Stimulated activated CD8-positive, alpha-beta memory T cell treated with anti-CD3 and anti-CD28 coated beads, Interleukin-15, amount 100 ng/mL, for 1 hour (primary cell): ENCODE results near the gene TMC8.
"Not testable (repeated sequence)": the region's sequence is repeated elsewhere in the genome, so short reads cannot be mapped to it uniquely, and the experiment has no call there.

Source experiments
- DNase-seq: peaks from one replicate; pipeline ENCODE4 v3.0.0-alpha.2; 2020; ENCODE audit warnings: low read depth

The TMC8 gene

DNA sequence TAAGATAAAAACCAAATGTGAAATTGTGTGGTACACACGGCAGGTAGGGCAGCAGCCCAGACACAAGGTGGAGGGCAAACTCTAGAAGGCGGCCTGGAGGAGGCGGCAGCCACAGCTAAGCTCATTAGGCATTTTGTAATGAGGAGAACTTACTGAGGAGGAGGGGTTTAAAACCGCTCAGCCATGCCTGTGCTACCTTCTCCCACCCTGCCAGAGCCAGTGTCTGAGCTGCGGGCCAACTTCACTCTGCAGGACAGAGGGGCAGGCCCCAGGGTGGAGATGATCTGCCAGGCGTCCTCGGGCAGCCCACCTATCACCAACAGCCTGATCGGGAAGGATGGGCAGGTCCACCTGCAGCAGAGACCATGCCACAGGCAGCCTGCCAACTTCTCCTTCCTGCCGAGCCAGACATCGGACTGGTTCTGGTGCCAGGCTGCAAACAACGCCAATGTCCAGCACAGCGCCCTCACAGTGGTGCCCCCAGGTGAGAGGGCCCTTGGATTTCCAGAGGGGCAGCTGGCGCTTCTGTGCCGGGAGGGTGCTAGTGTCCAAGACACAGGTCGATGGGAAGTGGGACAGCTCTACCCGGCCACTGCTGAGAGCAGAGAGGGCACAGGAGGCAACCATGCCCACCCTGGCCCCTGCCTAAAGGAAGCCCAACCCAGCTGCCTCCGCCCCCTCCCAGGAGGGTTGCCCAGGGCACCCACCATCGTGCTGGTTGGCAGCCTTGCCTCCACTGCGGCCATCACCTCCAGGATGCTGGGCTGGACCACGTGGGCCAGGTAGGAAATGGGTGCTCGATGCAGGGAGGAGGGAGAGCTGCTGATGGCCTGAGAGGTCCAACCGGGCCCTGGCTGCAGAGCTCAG, 33.5 kb downstream of the TMC8 start:
- DNase-seq: no peak

DNA sequence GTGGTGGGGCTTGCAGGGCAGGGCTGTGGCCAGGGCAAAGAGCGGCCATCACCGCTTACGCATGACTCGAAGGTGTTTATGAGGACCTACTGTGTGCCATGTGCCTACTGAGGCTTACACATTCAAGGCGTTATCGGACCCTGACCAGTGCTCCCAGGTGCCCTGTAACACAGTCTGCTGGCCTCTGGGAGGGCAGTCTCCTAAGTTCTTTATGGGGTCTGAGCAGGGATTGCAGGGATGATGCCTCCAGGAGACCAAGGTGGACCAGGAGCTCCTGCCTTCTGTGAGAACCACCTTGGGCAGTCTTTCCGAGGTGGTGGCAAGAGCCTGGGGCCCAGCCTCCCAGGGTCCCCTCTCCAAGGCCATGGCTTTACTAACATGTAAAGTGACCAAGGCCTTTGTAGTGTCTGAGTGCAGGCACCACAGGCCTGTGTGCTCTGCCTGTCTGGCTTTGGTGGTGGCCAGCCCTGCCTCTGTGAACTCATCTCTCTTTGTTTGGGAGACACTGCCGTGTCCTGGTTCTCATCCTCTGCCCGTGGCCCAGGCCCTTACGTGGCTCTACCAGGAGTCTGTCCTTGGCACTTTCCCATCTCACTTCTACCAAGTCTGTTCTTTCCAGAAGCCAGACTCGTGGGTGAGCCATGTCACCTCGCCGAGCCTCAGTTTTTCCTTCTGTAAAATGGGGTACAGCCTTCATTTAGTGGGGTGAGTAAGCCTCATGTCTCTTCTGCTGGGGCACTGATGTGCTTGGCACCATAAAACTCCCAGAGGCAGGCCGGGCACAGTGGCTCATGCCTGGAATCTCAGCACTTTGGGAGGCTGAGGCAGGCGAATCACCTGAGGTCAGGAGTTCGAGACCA, 34.4 kb downstream of the TMC8 start:
- DNase-seq: no peak

GRCh38 chr17:78166416-78166815, 35.8 kb downstream of the TMC8 start:
- DNase-seq: no peak

DNA sequence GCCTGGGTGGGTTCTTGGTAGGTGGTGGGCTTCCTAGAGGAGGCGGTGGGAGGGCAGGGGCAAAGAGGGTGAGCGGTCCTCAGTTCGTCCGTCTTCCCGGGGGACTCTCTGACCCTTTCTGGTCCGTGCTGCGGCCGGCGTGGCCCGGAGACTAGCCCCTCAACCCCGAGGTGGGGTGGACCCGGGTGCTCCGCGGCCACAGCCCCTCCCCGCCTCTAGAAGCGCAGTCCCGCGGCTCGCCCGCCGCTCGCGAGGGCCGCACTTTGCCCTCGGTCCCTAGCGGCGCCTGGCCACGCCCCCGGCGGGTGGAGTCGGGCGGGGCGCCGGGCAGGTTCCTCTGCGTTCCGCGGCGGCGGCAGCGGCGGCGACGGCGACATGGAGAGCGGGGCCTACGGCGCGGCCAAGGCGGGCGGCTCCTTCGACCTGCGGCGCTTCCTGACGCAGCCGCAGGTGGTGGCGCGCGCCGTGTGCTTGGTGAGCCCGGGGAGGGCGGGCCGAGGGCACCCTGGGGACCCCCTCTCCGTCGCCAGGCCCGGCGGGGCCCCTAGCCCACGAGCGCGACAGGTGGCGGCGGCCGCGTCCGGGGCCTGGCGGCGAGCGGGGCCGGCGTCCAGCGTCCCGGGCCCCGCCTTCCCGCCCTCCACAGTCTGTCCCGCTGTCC, 37.8 kb downstream of the TMC8 start, which contains the start of gene SYNGR2:
Gene SYNGR2 (plus strand): TSS at position 340 of the 661 bp plus-strand sequence. CDS start 36 bp downstream, at position 376.
- peak; percentile 66 for DNase-seq

DNA sequence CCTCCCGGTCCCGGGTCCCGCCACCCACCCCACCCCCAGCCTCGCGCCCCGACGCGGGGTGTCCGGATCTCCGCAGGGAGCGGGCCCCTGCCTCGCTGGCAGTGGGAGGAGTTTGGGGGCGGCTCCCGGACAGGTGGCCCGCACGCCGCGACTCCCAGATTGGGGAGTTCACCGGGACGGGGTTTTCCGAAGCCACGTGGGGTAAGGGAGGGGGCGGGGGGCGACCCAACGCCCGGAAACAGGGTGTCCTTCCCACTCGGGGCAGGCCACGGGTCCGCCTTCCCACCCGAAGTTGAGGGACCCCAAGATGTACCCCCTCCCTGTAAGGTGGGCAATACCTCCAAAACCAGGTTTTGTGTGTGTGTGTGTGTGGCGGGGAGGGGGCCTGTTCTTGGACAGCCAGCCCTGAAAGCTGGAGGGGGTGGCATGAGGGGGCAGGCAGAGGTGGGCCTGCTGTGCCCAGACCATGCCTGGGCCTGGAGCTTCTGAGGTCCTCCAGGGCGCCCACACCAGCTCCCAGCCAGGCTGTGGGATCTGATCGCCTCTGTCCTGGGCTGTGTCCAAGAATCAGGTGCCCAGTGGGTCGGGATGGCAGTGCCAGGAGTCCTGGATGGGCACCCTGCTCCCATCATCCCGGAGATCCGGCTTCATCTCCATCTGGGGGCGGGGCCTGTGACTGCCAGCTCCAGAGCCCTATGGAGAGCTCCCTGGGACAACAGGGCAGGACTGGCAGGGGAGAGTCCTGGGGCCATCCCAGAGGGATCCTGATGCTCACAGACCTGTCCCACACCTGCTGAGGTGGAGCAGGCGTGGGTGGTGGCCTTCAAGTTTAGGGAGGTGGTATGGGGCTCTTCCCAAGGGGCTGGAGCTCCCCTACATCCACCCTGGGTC, 38.6 kb downstream of the TMC8 start:
- no peak for DNase-seq

GRCh38 chr17:78170692-78171590, 40.4 kb downstream of the TMC8 start:
- DNase-seq: no peak

DNA sequence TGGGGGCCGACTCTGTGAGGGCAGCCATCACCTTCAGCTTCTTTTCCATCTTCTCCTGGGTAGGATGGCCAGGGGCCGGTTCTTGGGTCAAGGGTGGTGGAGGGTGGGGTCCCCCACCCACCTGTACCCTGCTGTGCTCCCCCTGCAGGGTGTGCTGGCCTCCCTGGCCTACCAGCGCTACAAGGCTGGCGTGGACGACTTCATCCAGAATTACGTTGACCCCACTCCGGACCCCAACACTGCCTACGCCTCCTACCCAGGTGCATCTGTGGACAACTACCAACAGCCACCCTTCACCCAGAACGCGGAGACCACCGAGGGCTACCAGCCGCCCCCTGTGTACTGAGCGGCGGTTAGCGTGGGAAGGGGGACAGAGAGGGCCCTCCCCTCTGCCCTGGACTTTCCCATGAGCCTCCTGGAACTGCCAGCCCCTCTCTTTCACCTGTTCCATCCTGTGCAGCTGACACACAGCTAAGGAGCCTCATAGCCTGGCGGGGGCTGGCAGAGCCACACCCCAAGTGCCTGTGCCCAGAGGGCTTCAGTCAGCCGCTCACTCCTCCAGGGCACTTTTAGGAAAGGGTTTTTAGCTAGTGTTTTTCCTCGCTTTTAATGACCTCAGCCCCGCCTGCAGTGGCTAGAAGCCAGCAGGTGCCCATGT, 41.1 kb downstream of the TMC8 start:
- not testable (repeated sequence) for DNase-seq

GRCh38 chr17:78172249-78173051, 41.9 kb downstream of the TMC8 start:
- no peak for DNase-seq

DNA sequence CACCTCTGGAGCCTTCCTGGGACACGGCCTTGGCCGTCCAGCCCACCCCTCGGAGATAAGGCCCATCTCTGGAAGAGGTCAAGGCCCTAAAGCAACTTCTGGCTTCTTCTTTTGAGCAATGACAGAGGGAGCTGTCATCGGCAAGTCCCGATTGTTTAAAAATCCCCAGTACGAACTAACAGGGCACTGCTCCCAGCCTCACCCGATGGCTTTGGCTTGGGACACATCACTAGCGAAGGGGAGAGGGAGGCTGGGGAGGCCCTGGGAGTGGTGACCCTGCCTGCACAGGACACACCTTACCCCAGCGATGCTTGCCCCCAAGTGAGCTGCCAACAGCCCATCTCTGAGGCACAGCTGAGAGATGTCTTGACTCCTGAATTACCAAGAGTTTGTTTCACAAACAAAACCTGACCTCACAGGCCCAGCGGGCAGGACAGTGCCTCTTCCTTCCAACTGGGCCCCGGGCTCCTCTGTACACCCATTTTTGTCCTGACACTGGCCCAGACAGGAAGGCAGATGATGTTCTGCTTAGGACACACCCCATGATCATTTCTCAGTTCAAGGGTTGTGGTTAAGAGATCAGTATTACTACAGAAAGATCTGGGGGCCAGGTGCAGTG, 42.6 kb downstream of the TMC8 start:
- no peak for DNase-seq

DNA sequence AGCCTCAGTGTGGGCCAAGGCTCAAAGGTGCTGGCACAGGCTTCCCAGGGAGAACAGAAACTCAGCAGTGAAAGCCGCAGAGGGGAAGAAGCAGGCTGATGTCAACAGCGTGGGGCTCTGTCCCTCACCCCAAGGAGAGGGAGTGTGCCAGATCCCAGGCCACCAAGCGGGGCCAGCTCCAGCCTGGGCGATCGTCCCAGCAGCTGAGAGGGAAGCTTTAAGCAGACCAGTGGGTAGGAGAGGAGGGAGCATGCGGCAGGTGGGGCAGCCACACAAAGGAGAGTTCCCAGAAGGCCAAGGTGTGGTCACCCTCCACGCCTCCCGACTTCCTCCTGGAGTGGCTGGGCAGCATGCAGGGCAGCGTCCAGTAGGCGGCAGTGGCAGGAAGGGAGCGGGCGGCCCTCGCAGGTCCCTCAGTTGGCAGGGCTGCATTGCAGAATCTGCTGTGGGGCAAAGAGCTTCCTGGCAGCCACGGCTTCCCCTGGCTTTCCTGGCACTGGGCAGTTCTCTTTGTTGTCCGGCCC, 43.8 kb downstream of the TMC8 start:
- no peak for DNase-seq

GRCh38 chr17:78174870-78175642, 44.5 kb downstream of the TMC8 start:
- no peak for DNase-seq

- no peak for DNase-seq
Observed at GRCh38 chr17:78175643-78175981, 45.0 kb downstream of the TMC8 start.

- peak; percentile 53 for DNase-seq
Observed at GRCh38 chr17:78176548-78177025, 46.0 kb downstream of the TMC8 start.

DNA sequence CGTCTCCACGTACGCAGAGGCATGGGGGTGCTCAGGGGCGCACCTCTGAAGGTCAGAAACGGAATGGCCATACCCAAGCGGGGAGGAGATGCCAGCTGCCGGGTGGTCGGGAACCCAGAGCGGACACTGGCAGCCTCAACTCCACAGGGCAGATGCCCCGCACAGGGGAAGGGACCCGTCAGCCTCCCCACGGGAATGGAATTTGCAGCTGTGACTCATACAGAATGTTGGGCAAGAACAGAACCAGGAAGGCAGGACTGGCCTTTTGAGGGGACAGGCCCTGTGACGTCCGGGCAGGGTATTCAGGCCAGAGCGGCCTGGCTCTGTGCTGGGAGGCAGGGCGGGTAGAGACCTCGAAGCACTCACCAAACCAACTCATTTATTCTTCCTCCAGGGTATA, 48.8 kb downstream of the TMC8 start:
- no peak for DNase-seq

GRCh38 chr17:78180083-78180482, 49.5 kb downstream of the TMC8 start:
- DNase-seq: no peak

DNA sequence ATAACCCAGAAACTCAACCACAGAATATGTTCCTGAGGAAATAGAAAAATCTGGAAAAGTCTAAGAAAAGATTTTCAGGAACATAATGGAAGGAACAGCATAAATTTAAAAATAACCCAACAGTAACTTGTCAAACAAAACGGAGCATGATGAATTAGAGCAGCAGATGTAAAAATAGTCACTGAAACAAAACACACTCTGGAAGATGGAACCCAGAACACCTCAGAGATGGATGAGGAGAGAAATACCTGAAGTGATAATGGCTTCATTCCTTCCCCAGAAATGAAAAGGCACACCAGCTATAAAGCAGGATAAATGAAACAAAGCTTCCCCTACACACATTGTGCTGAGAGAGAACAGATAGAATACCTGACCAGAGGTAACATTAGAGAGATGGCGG, 49.9 kb downstream of the TMC8 start:
- DNase-seq: no peak

DNA sequence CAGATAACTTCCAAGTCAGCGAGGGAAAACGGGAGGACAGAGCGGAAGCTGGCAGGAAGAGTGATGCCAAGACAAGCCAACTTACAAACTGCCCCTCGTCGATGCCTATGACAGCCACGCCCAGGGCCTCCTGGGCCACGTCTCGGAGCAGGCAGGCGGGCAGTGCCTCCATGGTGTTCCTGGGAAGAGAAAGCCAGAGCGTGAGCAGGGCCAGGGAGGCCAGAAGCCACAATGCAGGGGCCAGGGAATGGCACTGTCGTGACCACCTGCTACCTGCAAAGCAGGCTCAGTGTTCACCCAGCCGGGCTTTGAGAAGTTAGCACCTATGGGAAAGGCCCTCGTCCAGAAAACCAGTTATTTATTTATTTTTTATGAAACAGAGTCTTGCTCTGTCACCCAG, 51.9 kb downstream of the TMC8 start:
- DNase-seq: no peak
